Stimulated activated CD4-positive, alpha-beta T cell treated with anti-CD3 and anti-CD28 coated beads, TNF-alpha, amount 100 ng/mL, for 1 hour (primary cell): ENCODE data around the gene ZC3H18.
A peak's percentile ranks its signal among the peaks of the same experiment; 100 is the strongest.

Experiments used
- DNase-seq, 3 donors: peaks; one replicate each; pipeline ENCODE4 v3.0.0-alpha.2; 2020; ENCODE audit warnings: low read depth in 3 of 3, low spot score in 1 of 3

ZC3H18 gene

DNA sequence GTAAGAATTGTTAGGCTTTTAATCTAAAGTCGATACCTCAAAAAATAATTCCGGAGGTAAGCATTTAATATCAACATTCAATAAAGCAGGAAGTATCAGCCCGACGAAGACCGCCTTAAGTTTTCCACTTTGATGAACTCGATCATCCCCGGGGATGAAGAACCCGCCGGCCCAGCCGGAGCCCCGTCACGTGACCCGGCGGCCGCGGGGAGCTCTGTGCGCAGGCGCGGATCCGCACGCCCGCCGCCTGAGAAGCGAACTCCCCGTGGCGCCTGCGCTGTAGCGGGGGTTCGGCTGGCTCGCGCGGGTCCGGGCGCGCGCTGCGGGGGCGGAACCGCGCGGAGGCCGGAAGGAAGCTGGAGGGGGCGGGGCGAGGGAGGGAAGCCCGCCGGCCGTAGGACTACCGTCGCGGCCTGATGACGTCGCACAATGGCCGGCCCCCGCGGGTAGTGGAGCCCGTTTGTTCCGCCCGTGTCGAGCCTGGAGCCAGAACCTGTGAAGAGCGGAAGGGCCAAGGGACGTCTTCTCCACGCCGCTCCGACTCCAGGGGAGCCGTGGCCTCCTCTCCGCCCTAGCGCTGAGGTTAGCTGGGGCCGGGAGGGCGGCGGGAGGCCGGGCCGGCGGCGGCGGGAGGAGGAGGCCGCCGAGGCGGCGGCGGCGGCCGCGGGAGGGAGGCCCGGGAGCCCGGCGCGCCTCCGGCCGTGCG lies at the start of gene ZC3H18:
TSS of gene ZC3H18 (plus strand) at position 419 of the 706 bp plus-strand sequence. CDS start 6,721 bp downstream, outside the sequence.
- DNase-seq: peak; percentile 96 to 99 (median 98)

DNA sequence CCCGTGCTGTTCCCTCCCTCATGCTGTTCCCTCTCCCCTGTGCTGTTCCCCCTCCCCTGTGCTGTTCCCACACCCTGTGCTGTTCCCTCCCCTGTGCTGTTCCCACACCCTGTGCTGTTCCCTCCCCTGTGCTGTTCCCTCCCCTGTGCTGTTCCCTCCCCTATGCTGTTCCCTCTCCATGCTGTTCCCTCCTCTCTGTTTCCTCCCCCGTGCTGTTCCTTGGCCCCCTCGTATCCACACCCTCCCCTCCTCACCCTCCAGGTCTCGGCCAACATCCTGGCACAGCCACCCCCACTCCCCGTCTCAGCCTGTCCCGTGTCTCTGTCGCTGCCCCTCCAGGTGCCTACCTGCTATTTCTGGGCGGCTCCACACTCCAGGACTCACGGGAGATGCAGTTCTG lies 48.5 kb upstream of the ZC3H18 start:
- no peak for DNase-seq

DNA sequence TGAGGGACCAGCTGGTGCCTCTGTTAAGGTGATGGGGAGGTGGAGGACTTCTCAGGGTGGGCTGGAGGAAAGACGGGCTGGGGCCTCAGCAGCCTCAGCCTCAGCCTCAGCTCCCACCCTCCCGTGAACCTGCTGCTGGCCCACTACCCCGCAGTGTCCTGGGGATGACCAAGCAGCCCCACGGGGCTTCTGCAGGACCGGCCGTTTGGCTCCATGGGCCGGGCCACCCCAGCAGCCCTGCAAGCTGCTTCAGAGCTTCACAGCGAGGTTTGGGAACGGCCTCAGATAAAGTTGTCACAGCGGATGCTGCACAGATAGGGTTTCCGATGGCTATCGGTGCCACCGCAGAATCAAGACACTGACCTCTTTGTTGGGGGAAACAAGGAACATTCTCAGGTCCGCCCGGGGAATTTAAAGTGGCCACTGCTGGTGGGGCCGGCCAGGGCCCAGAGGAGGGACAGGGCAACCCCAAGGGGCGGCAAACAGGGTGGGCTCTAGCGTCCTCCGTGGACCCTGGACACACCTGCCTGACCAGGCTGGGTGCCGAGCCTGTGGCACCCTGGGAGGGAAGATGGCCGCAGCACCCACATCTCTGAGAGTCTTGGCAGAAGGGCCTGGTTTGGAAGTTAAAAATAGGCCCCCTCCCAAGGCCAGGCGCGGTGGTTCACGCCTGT lies 47.8 kb upstream of the ZC3H18 start:
- DNase-seq: no peak

DNA sequence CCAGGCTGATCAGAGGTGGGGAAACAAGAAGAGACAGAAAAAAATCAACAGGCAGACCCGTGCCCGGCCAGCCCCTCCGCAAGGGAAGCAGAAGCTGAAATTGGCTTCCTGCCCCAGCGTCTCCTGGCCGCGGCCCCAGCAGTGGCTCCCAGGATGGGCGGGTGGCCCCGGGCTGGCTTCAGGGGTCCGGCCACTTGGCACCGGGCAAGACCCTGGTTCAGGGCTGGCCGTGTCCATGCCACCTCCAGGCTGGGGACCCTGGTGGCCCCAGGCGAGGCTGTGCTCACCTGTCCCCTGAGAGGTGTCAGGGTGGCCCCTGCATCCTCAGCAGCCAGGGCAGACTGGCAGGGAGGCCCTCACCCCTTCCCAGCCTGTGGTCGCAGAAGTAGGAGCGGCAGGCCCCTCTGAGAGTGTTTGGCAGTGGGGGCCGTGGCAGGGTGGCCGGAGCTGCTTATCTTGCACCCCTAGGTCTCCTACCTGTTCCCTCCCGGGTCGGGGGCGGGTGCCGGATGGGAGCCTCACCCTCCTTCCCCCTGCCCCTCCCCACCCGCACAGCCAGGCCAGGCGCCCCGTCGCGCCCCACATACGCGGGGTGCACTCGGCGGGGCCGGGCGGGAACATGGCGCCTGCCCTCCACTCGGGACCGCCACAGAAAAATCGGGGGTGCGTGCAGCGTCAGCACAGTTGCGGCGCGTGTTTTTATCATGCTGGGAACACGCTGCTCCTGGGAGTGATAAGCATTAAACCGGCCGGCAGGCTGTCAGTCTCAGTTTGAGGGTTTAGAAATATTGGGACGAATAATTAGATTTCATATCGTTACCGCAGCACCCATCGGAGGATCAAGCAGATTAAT lies 46.7 kb upstream of the ZC3H18 start:
- no peak for DNase-seq

DNA sequence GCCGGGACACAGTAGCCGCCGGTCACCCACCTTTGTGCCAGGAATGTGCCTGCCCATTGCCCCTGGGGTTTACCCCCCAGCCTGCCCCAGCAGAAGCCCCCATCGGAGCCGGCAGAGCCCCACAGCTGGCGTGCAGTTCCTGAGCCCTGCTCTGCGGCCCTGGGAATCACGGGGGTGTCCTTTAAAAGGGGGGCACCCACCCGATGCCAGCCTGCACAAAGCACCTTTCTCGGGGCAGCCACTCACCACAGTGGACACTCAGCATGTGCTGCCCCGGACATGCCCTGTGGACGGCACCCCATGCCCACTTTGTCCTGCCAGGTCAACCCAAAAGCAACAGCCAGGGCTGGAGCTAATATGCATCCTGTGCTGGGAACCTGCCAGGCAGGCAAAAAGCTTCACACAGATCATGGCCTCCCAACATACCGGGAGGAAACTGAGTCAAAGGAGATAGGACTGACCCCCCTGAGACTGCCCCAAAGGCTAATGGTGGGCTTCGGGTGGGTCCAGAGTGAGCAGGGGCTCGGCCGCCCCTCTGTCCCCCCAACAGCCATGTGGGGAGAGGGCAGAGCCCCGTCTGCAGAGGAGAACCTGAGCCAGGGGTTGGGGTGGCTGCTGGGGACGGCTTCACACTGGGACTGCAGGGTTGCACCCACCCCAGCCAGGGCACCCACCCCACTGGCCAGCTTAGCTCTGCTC lies 45.8 kb upstream of the ZC3H18 start:
- DNase-seq: no peak

DNA sequence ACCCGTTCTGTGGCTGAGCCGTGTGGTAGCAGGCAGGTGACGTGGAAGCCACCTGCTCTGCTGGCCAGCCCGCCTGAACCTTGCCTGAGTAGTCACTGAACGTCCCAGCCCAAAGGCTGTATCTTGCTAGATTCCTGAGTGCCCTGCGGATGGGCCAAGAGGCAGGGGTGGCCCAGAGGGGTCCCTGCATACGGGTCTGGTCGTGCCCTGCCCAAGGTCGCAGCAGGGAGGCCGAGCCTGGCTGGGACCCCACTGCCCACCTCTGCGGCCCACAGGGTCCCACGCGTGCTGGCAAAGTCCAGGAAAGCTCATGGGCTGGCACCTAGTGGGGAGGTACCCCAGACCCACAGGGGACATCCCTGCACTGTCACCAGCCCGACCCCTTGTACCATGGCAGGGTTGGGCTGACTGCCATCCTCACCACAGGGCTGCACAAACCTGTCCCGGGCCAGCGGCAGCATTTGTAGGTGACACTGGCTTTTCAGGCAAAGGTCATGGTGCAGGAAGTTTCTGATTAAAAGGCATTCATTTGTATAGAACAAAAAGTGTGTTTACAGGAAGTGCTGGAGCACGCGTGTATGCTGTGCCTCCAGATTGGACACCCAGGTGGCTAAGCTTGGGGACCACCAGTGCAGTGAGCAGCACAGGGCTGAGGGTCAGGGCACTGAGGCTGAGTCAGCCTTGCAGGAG lies 45.1 kb upstream of the ZC3H18 start:
- DNase-seq: no peak

DNA sequence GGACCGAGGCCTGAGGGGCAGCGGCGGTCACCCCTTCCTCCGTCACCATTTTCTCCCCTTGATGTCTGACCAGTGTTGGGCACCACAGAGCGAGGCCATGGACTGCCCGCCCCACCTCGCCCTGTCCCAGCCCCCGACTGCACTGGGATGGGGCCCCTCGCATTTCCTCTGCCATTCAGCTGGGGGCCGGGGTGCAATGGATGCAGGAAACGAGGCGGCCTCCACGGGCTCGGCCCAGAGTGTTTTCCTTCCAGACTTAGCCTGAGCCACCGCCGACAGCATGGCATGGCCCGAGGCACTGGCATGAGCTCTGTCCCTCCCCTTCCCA lies 44.6 kb upstream of the ZC3H18 start:
- DNase-seq: no peak

DNA sequence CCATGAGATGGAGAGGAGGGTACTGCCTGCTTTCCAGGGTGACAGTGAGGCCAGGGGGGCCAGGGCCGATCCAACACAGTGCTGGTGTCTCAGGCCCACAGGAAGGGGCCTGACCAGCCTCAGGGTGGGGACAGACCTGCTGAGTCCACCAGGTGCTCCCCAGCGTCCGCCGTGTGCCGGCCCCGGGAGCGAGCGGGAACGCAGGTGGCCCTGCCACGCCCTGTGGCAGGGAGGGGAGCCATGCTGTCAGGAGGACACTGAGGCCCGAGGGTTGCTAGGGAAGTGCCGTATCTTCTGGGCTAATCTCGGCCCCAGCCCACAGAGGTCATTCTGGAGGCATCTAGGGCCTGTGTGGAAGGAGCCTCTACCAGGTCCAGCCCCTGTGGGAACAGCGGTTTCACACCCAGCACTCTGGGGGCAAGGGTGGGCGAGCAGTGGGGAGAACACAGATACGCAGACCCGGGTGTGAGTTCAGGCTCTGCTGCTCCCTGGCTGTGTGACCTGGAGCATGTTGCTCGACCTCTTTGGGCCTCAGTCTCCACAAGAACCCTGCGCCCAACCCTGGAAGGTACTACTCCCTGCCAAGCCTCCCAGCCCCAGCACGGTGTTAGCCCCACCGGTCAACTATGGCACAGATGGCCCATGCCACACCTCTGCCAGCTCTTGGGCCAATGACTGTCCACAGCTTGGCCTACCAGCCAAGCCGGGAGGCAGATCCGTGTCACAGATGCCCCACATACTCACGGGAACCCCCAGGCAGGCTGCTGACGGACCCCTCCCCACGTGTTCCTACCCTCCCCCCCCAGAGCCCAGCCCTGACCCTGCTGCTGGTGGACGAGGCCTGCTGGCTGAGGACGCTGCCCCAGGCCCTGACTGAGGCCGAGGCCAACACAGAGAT lies 43.9 kb upstream of the ZC3H18 start:
- no peak for DNase-seq

DNA sequence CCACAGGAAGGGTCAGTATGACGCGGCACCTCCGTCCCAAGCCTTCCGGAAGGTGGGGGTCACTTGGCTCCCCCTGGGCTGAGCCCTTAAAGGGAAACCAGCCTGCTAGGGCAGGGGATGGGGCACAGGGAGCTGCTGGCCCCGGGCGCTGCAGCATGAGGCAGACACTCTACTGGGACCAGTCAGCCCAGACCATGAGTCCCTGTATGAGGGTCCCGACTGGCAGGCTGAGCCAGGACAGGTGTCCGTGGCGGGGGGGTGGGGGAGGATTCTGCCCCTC lies 43.4 kb upstream of the ZC3H18 start:
- no peak for DNase-seq

DNA sequence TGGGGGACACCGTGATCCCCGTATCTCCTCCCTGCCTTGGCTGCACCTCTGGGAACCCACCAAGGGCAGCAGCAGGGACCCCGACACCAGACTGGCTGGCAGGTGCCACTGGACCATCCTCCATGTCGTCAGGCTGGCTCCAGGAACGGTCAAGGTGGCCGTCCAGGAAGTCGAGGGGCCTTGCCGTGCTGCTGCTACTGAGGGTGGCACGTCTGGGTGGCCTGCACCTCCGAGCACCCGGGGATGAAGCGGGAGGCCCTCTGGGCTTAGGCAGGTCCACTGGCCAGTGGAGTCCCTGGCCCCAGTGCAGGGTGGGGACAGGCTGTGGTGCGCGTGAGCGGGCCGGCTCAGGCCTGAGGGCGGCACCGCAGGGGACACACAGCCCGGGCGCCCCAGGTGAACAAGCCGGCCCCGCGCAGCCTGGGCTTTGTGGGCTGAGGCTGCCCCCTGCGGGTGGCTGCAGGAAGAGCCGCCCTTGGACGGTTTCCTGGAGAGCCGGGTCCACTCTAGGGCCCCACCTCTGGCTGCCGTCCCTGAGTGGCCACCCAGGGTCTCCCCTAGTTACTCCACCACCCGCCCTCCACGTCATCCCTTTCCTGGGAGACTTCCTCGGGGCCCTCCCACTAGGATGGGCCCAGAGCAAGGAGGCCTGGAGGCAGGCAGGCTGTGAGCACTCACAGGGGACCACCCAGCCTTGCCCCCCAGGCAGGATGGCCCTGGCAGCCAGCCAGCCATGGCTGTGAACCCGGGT lies 42.8 kb upstream of the ZC3H18 start:
- peak in 2 of 3 donors; percentile 36 to 65 for DNase-seq

DNA sequence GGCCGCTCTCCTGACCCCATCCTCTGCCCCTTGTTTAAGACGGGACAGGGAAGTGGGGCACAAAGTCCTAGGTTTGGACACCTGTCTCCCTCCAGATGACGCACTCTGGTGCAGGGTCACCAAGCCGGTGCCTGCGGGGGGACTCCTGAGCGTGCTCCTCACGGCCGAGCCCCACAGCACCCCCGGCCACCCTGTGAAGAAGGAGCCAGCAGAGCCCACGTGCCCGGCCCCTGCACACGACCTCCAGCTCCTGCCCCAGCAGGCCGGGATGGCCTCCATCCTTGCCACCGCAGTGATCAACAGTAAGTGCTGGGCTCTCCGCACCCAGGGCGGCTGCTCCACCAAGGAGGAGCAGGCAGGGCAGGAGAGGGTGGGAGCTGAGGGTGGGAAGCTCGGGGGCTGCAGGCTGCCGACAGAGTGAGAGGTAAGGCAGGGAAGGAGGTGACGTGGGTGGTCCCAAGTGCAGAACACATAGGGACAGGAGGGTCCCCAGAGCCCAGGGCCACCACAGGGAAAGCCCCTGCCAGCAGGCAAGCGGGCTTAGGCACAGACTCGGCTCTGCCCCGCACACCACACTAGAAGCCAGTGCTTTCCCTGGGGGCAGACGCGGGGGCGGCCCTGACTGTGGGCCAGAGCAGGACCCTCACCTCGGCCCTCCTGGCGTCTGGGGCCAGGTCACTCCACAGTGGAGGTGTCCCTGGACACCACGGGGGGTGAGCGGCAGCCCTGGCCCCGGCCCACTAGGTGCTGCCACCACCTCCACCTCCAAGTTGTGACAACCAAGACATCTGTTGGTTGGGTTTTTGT lies 42.1 kb upstream of the ZC3H18 start:
- DNase-seq: no peak

DNA sequence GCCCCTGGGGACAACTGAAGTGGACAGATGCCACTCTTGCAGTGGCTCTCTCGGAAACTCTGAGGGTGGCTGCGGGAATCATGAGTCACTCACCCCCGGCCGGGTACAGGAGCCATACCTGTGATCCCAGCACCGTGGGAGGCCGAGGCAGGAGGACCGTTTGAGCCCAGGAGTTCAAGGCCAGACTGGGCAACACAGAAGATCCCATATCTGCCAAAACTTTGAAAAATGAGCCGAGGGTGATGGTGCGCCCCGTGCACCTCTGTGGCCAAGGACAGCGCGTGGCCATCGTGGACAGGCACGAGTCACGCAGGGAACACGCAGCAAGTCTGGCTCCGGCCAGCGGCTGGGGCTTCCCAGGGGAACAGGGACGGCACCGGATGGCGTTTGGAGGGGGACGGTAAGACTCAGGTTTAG lies 41.3 kb upstream of the ZC3H18 start:
- no peak for DNase-seq

DNA sequence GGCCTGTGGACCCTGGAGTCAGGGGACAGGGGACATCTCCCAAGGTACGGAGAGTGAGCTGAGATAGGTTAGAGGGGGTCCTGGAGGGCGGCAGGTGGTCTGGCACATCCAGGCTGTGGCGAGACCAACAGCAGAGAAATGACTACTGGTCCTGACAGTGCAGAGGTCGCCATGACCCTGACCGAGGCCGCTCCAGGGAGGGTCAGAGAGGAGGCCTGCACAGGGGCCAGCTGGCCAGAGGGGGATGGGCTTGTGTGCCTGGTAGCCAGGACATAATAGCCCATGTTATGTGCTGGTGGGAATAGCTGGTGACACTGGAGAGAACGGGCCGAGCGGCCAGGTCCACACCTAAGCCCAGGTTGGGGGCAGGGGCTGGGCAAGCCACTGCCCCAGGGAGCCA lies 40.6 kb upstream of the ZC3H18 start:
- DNase-seq: no peak

DNA sequence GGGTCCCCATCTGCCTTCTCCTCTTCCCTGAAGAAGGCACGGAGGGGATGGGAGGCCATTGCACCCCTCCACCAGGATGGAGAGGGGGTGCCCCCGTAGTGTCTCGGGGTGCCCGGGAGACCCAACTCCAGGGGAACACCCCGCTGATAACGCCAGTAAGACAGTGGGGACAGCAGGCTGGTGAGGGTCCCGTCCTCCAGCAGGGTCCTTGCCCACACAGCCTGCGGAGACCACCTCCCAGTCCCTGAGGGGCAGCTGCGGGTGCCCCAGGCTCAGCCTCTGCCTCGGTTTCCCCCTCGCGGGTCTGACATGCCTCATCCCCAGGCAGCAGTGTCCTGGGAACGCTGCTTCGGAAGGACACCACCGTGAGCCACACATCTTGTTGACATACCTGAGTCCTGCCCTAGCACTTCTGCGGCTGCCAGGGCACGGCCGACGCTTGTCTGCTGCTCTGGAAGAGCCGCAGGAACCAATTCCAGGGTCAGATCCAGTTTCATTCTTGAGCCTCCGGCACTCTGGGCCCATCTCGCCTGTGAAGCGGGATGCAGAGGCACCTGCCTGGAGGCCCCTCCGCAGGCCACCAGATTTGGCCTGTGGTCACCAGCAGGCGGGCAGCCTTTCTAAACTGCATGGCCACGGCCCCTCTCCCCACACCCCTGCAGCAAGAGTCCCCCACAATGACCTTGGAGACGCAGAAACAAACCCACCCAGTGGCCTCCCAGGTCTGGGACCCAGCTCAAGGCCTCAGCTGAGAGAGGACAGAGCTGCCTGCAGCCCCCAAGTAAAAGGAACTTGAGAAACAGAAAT lies 39.9 kb upstream of the ZC3H18 start:
- DNase-seq: no peak

DNA sequence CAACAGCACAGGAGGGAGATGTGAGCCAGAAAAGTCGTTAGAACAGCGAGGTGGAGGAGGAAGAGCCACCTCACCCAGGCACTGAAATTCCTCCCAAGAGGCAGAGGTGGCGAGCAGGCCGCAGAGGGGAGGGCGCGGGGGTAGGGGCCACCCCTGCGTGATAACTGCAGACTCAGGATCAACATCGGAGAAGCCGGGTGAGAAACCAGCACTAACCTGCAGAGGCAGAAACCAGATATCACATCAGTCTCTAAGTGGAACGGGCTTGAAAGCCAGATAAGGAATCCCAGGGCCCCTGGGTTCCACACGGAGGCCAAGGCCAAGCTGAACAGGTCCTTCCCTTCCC lies 39.4 kb upstream of the ZC3H18 start:
- DNase-seq: no peak

DNA sequence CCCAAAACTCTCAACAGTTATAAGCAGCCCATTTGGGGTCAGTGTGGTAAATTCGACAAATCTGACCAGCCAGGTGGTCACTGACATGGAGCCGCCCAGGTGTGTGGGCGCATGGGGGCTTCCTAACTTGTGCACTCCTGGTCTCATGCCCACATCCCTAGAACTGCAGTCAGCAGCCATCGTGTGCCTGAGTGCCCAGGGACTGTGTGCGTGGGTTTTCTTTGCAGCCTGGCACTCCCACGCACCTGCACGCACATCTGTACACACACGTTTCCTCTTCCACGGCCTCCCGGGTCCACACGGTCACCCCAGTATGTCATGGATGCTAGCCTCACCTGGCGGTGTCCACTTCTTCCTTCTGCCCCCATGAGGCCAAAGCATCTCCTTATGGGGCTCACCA lies 38.9 kb upstream of the ZC3H18 start:
- no peak for DNase-seq

DNA sequence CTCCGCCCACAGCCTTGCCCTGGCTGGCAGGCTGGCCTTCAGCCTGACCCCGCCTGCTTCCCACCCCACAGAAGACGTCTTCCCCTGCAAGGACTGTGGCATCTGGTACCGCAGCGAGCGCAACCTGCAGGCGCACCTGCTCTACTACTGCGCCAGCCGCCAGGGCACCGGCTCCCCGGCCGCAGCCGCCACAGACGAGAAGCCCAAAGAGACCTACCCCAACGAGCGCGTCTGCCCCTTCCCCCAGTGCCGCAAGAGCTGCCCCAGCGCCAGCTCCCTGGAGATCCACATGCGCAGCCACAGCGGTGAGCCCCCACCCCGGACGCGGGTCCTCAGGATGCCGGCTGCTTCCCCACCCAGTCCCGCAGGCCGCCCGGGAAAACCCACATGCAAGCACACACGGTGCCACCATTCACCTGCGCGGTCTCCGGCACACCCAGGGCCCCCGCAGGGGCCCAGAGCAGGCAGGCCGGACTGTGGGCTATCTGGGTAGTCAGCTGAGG lies 38.2 kb upstream of the ZC3H18 start:
- DNase-seq: no peak
